GM13976 (cell line): ENCODE data around the gene MORF4L2.
A peak's percentile ranks its signal among the peaks of the same experiment; 100 is the strongest.

Source experiments
- DNase-seq: peaks from one replicate; pipeline ENCODE4 v3.0.0; 2012; ENCODE audit warnings: low spot score
- in situ Hi-C: fragments of 300-500 bp; cut with MboI; formaldehyde crosslinking; loops from one replicate; pipeline ENCODE4 v1.12.0; 2022; ENCODE audit warnings: low sequenced_read_pairs, mixed read lengths, inconsistent platforms; ENCODE audit not compliant: unreplicated experiment
- TF ChIP-seq, protein P1 (sequence below): IDR thresholded peaks from 2 replicates; pipeline ENCODE4 v1.5.1; 2012; ENCODE audit warnings: borderline replicate concordance, mild to moderate bottlenecking; ENCODE audit not compliant: insufficient read depth; ENCODE audit errors: extremely low read depth, missing control alignments, control extremely low read depth

MORF4L2 gene, protein sequence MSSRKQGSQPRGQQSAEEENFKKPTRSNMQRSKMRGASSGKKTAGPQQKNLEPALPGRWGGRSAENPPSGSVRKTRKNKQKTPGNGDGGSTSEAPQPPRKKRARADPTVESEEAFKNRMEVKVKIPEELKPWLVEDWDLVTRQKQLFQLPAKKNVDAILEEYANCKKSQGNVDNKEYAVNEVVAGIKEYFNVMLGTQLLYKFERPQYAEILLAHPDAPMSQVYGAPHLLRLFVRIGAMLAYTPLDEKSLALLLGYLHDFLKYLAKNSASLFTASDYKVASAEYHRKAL

DNA sequence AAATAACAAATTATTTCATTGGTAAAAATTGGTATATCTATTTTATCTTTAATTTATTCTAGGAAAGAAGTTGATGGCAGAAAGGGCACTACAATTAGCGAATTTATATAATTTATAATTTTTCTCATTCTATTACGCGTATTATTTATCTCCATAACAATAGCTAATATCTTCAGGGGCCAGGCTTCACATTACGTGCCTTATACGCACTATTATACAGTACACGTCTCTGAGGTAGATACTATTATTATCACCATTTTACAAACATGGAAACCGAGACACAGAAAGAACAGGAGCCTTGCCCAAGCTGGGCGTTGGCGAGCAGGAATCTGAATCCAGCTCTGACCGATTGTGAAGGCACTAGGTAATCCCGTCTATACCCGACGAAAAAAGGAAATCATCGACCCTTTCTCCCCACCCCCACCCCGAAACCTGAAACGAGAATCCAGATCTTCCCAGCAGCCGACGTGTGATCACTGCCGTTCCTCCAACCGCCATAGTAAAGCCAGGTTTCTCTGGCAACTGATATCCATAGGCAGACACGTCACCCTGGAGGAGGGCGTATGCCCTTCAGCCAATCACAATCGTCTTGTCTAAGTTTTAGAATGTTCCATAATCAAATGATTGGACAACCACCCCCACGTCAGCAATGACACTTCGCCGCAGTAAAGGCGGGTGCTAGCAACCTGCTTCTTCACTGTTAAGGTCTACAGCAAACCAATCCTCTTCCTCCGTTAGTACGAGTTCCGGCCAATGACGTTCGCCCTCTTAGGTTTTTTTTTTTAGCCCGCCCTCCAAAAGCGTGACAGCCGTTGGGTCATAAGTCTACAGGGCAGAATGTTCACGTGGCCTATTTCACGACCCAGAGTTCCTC, at the start of gene MORF4L2:
MORF4L2 (minus strand) TSS at position 501 of the 874 bp plus-strand sequence. CDS start 9,672 bp downstream, outside the sequence.
- DNase-seq = peak; percentile 66
- in situ Hi-C loops = no loop called here
- TF ChIP-seq, protein P1, sequence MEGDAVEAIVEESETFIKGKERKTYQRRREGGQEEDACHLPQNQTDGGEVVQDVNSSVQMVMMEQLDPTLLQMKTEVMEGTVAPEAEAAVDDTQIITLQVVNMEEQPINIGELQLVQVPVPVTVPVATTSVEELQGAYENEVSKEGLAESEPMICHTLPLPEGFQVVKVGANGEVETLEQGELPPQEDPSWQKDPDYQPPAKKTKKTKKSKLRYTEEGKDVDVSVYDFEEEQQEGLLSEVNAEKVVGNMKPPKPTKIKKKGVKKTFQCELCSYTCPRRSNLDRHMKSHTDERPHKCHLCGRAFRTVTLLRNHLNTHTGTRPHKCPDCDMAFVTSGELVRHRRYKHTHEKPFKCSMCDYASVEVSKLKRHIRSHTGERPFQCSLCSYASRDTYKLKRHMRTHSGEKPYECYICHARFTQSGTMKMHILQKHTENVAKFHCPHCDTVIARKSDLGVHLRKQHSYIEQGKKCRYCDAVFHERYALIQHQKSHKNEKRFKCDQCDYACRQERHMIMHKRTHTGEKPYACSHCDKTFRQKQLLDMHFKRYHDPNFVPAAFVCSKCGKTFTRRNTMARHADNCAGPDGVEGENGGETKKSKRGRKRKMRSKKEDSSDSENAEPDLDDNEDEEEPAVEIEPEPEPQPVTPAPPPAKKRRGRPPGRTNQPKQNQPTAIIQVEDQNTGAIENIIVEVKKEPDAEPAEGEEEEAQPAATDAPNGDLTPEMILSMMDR = no peak

DNA sequence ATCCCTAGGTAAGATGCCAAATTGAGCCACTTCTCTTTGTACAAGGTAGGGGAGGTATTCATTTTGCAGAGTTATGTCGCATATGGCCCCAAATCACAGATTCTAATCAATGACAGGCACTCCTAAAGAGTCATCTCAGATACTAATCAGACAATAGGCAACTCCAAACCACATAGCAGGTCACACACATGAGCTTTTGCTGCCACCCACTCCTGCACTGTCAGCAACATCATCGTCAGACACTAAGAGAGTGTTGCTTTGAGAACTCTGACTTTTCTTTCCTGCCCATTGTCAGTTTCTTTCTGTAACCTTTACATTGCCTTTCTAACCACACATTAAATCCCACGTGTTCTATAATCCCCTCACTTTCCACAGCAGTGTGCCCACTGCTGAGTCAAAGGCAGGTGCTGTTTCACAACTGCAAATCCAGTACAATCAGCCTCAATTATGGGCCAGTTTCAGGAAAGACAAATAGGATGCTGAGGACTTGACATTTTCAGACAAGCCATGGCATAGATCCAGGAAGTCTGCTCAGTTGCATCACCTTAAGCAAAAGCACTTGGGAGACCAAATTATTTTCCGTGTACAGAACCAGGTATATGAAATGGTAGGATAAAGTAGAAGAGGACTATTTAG, 47.7 kb upstream of the MORF4L2 start:
- DNase-seq = no peak
- TF ChIP-seq, protein P1 = no peak
- in situ Hi-C loops = no loop called here

DNA sequence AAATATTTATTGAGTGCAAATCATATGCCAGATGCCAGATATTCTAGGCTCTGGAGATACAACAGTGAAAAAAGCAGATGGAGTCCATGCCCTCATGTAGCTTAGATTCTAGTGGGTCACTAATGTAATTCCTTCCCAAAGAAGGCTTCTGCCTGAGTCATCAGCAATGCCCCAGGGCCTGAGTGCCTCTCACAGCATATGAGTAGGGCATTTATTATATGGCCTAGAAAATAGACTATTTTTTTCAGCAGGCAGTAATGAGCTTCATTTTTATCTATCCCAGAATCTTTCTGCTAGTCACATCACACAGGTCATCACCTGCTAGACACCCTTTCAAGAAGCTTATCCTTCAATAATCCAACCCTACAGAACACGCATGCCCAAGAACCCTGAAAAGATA, 46.5 kb upstream of the MORF4L2 start:
- TF ChIP-seq, protein P1 = no peak
- in situ Hi-C loops = no loop called here

DNA sequence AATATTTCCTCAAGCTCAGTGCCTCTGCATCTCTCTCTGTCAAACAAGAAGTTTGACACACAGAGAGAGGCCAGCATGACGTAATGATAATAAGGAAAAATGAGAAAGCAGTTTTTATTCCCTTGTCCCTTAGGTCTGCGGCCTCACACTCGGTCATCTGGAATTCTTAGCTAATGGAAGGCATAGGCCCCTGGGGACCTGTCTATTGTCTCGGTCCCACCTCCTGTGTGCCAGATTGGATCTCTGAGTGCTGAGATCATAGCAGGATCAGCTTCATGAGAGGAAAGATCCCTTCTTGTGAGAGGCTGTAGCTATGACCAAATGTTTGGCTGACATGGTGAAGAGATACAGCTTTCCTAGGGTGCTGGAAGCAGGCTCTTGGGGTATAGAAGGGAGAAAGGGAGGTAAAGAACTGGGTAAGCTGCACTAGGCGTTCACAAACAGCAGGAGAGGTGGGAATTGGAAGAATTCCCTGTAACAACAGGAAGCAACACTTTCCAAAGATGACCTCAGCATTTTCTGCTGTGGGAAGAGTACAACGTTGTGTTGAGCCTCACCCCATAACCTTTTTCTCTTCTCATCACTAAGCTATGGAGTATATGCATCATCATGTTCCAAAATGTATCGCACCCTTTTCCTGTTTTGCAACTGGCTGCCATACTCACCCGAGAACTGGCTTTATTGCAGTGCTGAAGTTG, 44.4 kb upstream of the MORF4L2 start:
- in situ Hi-C loops = no loop called here
- no peak for DNase-seq
- TF ChIP-seq, protein P1 = no peak

More for the DNA sequence above, 46.5 kb upstream of the MORF4L2 start:
- no peak for DNase-seq

DNA sequence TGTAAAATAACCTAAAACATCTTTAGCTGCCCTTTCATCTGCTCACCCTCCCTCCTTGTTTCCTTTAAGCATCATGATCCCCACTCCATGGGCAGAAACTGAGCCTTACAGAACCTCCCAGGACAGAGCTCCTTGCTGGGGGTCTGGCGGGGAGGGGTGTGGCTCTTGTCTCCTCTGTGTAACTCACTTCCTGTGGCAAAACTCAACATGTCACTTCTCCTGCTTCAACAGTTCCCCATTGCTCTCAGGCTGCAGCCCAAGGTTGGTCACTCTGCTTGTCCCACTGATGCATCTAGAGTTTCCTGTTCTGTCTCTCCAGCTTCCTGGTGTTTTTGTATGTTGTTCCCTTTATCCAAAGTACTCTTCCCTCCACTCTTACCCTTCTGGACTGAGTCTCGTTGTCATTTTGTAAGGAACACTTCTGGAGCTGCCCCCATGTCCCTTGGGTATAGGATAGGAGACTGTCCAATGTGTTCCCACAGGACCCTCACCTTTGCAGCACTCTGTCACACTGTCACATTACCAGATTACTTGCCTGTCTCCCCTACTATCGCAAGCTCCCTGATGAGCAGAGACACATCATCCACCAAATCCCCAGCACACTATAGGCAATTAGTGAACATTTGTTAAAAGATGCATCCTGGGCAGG, 43.8 kb upstream of the MORF4L2 start:
- TF ChIP-seq, protein P1 = no peak
- no peak for DNase-seq
- in situ Hi-C loops = no loop called here
